Fibroblast of skin of abdomen (primary cell): Measurements from ENCODE around the gene NKX6-2.
"Not testable (repeated sequence)": the region's sequence is repeated elsewhere in the genome, so short reads cannot be mapped to it uniquely, and the experiment has no call there.

ENCODE experiments used
- DNase-seq: peaks from one replicate; pipeline ENCODE4 v3.0.0-alpha.2; 2013

Gene NKX6-2

GRCh38 chr10:132796846-132797245 lies 10.9 kb upstream of the NKX6-2 start:
- DNase-seq: no peak

- DNase-seq: peak; percentile 12
Measured at GRCh38 chr10:132793871-132794849, 8.2 kb upstream of the NKX6-2 start.

- no peak for DNase-seq
Measured at GRCh38 chr10:132793213-132793612, 7.3 kb upstream of the NKX6-2 start.

- DNase-seq: no peak
Measured at GRCh38 chr10:132792796-132793195, 6.8 kb upstream of the NKX6-2 start.

- not testable (repeated sequence) for DNase-seq
Measured at GRCh38 chr10:132792099-132792498, 6.2 kb upstream of the NKX6-2 start.

GRCh38 chr10:132790934-132791829 lies 5.2 kb upstream of the NKX6-2 start:
- DNase-seq: no peak

- DNase-seq: no peak
Measured at GRCh38 chr10:132790470-132790869, 4.5 kb upstream of the NKX6-2 start.

GRCh38 chr10:132789659-132790148 lies 3.8 kb upstream of the NKX6-2 start:
- no peak for DNase-seq

GRCh38 chr10:132788831-132789219 lies 2.9 kb upstream of the NKX6-2 start:
- DNase-seq: no peak

- no peak for DNase-seq
Measured at GRCh38 chr10:132788180-132788830, 2.4 kb upstream of the NKX6-2 start.

- DNase-seq: no peak
Measured at GRCh38 chr10:132787495-132788179, 1.7 kb upstream of the NKX6-2 start.

GRCh38 chr10:132786884-132787494 lies 1.0 kb upstream of the NKX6-2 start:
- DNase-seq: no peak

- no peak for DNase-seq
Measured at GRCh38 chr10:132786476-132786883, 533 bp upstream of the NKX6-2 start.

- DNase-seq: no peak
Measured at GRCh38 chr10:132784866-132785722, 853 bp downstream of the NKX6-2 start.

GRCh38 chr10:132783940-132784865 lies 1.7 kb downstream of the NKX6-2 start:
- DNase-seq: no peak

GRCh38 chr10:132783165-132783939 lies 2.6 kb downstream of the NKX6-2 start:
- DNase-seq: no peak

GRCh38 chr10:132781556-132781955 lies 4.4 kb downstream of the NKX6-2 start:
- DNase-seq: no peak

GRCh38 chr10:132780356-132780755 lies 5.6 kb downstream of the NKX6-2 start:
- no peak for DNase-seq
